Transverse colon (tissue), 4 donors: ENCODE data around the gene MUC5B. TPM values are rescaled to one million over a fixed set of nuclear protein-coding genes. Genes with fewer than 3 reads are reported as not detected.

Experiments
- DNase-seq: peaks from one replicate; pipeline ENCODE4 v3.0.0-alpha.2; 2019
- H3K27ac ChIP-seq, 4 donors: fragments of 200-600 bp; sonication (generic); 2 replicates each; pipeline ENCODE4 v1.5.1; 2016 to 2018; ENCODE audit warnings: inconsistent platforms in 4 of 4
- H3K27me3 ChIP-seq: fragments of 200-600 bp; sonication (generic); 2 replicates; pipeline ENCODE4 v1.5.1; 2017; ENCODE audit warnings: inconsistent platforms
- H3K36me3 ChIP-seq, 4 donors: fragments of 200-600 bp; sonication (generic); 2 replicates each; pipeline ENCODE4 v1.5.1; 2017 to 2019; ENCODE audit warnings: inconsistent platforms in 4 of 4
- H3K4me1 ChIP-seq, 4 donors: fragments of 200-600 bp; sonication (generic); 2 replicates each; pipeline ENCODE4 v1.5.1; 2017 to 2020; ENCODE audit warnings: inconsistent platforms in 4 of 4
- H3K4me3 ChIP-seq, 4 donors: fragments of 200-600 bp; sonication (generic); 1 replicate in 1 of 4; 2 replicates in 3 of 4; pipeline versions ENCODE4 v1.5.1 to v1.6.1; 2017 to 2019; ENCODE audit warnings: inconsistent platforms in 4 of 4
- H3K9me3 ChIP-seq, 2 donors: fragments of 200-600 bp; sonication (generic); 2 replicates each; pipeline ENCODE4 v1.5.1; 2017 to 2019; ENCODE audit warnings: inconsistent platforms in 2 of 2
- CTCF ChIP-seq, 5 experiments: fragments of 200-600 bp in 3 of 5; fragments of 450-650 bp in 2 of 5; sonication (generic) in 3 of 5; IDR thresholded peaks; 1 replicate in 2 of 5; 2 replicates in 3 of 5; pipeline ENCODE4 v1.5.1; 2016 to 2017; ENCODE audit warnings: antibody characterized with exemption in 5 of 5, inconsistent platforms in 3 of 5, mild to moderate bottlenecking in 2 of 5, moderate library complexity in 1 of 5
- EP300 ChIP-seq: sonication (generic); formaldehyde crosslinking; IDR thresholded peaks from one replicate; pipeline ENCODE4 v1.6.1; 2017; ENCODE audit warnings: antibody characterized with exemption, low read depth
- POLR2A ChIP-seq: fragments of 450-650 bp; IDR thresholded peaks from one replicate; pipeline ENCODE4 v1.6.1; 2016; ENCODE audit warnings: antibody characterized with exemption, mild to moderate bottlenecking, moderate library complexity
- POLR2AphosphoS5 ChIP-seq, 3 donors: sonication (generic); formaldehyde crosslinking; IDR thresholded peaks; one replicate each; pipeline ENCODE4 v1.6.1; 2016; ENCODE audit warnings: antibody characterized with exemption in 3 of 3
- WGBS, 2 donors: methylation state at CpG; one replicate each; pipeline ENCODE4 v1.1.5; 2018; ENCODE audit warnings: low coverage in 1 of 2; 5-methylcytosine and 5-hydroxymethylcytosine counted together
- in situ Hi-C, 4 donors: fragments of 200-750 bp; cut with MboI; loops; one replicate each; pipeline versions ENCODE4 v1.15.0 to v1.15.1; 2017; ENCODE audit warnings: low sequenced_read_pairs in 3 of 4, low pct_ligation_motif_present in 1 of 4, low pct_unique_long_range_greater_than_20kb in 1 of 4
- intact Hi-C: fragments of 100-400 bp; cut with DNase I; formaldehyde crosslinking; loops from one replicate; pipeline ENCODE4 v1.15.1; 2023; ENCODE audit warnings: low total_unique reads
- total RNA-seq, 4 donors: library from RNA; depleted of rRNA; stranded (reverse); fragments of >200 nt; gene quantifications; one replicate each; pipeline ENCODE4 v1.1.0, GENCODE V29; 2016

MUC5B gene
- total RNA-seq, 4 donors from 2014 or later = 58.0 to 825 (median 85.6) TPM

DNA sequence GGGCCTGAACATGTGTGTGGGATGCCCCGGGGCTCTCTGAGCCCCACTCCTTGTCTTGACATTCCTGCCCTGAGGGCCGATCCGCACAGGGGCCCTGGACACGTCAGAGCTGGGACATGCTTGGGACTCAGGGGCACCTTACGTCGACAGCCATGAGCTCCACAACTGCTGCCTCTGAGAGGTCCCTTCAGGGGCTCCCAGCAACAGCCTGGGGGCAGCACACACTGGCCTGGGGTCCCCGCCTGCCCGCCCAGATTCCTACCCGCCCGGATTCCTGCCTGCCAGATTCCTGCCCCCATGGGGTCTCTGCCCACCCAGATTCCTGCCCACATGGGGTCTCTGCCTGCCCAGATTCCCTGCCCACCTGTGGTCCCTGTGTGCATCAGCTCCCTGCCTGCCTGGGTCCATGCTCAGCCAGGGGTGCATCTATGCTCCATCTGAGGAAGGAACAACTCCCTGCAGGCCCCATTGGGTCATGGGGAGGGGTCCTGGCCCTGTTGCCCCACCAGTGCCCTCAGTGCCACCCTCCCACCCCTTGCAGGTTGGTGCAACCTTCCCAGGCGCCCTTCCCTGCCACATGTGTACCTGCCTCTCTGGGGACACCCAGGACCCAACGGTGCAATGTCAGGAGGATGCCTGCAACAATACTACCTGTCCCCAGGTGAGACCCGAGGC is 35.7 kb downstream of the MUC5B start:
- Histone ChIP-seq H3K4me1 (peaks cover 16 to 27% (median 18%) of the 10 kb centered on the region in 4 donors), H3K36me3 (no peaks in the 10 kb centered on the region), H3K9me3 (no peaks in the 10 kb centered on the region), H3K27me3 (no peaks in the 10 kb centered on the region), H3K27ac (no peak overlapping the region), H3K4me3 (no peak overlapping the region)
- intact Hi-C loops (no loop called here), in situ Hi-C loops (no loop called here)
- DNase-seq = no peak
- TF ChIP-seq CTCF (IDR thresholded peaks at IDR 0.05) = no peak
- TF ChIP-seq POLR2A = no peak
- TF ChIP-seq EP300 = no peak
- TF ChIP-seq POLR2AphosphoS5 (IDR thresholded peaks at IDR 0.05) = no peak
- 69% methylated on average over 6 of the region's 13 CpGs; no CpG with 5 or more reads in 1 of the 2 donors for WGBS, 2 donors

DNA sequence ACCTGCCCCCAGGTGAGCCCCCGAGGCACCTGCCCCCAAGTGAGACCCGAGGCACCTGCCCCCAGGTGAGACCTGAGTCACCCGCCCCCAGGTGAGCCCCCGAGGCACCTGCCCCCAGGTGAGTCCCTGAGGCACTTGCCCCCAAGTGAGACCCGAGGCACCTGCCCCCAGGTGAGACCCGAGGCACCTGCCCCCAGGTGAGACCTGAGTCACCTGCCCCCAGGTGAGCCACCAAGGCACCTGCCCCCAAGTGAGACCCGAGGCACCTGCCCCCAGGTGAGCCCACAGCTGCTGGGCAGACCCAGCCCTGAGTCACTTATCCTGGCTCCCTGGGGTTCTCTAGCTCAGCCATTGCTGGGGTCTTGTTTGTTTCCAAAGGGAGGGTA is 36.2 kb downstream of the MUC5B start:
- TF ChIP-seq EP300 (no peak), CTCF (IDR thresholded peaks at IDR 0.05) (no peak), POLR2A (no peak), POLR2AphosphoS5 (IDR thresholded peaks at IDR 0.05) (no peak)
- H3K4me1 ChIP-seq = peaks cover 17 to 27% (median 21%) of the 10 kb centered on the region in 4 donors
- 80% methylated on average over 1 of the region's 7 CpGs; no CpG with 5 or more reads in 1 of the 2 donors for WGBS, 2 donors
- no peaks in the 10 kb centered on the region for H3K27me3 ChIP-seq
- in situ Hi-C loops = no loop called here
- DNase-seq = no peak
- H3K27ac ChIP-seq = peak overlapping the region in 1 of 4 donors; percentile 19
- no peaks in the 10 kb centered on the region for H3K9me3 ChIP-seq
- no peak overlapping the region for H3K4me3 ChIP-seq
- intact Hi-C loops = no loop called here
- H3K36me3 ChIP-seq = no peaks in the 10 kb centered on the region

DNA sequence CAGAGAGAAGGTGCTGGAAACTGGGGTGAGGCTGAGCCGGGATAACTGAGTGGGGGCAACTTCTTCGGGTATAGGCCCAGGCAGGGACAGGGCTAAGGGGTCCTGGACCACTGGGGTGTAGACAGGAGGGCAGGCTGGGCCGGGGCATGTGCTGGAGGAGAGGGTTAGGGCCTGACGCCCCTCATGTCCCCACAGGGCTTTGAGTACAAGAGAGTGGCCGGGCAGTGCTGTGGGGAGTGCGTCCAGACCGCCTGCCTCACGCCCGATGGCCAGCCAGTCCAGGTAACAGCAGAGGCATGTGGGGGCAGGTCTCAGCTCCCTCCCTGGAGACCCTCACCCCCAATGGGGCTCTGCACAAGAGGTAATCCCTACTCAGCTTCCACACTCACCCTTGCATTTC is 36.7 kb downstream of the MUC5B start:
- no peaks in the 10 kb centered on the region for H3K9me3 ChIP-seq
- 81 to 100% methylated on average over 2 to 9 of the region's 9 CpGs for WGBS, 2 donors
- intact Hi-C loops = no loop called here
- H3K27me3 ChIP-seq = no peaks in the 10 kb centered on the region
- TF ChIP-seq EP300 (no peak), POLR2AphosphoS5 (IDR thresholded peaks at IDR 0.05) (no peak), POLR2A (no peak), CTCF (IDR thresholded peaks at IDR 0.05) (no peak)
- no peak for DNase-seq
- no peak overlapping the region for H3K4me3 ChIP-seq
- H3K27ac ChIP-seq = peak overlapping the region in 1 of 4 donors; percentile 19
- peaks cover 17 to 27% (median 21%) of the 10 kb centered on the region in 4 donors for H3K4me1 ChIP-seq
- no peaks in the 10 kb centered on the region for H3K36me3 ChIP-seq
- in situ Hi-C loops = no loop called here

DNA sequence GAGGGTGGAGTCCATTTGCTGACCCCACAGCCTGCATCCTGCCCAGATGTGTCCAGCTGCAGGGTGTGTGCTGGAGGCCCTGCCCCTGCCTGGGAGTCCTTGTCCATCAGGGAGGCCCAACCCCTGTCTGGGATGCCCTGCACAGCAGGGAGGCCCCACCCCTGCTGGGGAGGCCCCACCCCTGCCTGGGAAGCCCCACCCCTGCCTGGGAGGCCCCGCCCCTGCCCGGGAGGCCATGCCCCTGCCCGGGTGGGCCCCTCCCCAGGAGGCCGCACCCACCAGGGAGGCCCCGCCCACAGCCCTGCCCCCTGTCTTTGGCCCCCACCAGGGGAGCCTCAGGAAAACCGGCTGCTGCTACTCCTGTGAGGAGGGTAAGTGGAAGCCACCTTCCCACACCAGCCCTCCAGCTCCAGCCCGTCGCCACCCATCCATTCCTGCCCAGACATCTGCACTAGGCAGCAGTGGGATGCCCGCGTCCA is 37.2 kb downstream of the MUC5B start:
- Histone ChIP-seq H3K27me3 (no peaks in the 10 kb centered on the region), H3K36me3 (no peaks in the 10 kb centered on the region), H3K4me1 (peaks cover 17 to 27% (median 21%) of the 10 kb centered on the region in 4 donors), H3K4me3 (no peak overlapping the region), H3K27ac (peak overlapping the region in 1 of 4 donors; percentile 41), H3K9me3 (no peaks in the 10 kb centered on the region)
- intact Hi-C loops = no loop called here
- TF ChIP-seq POLR2AphosphoS5 (IDR thresholded peaks at IDR 0.05) = no peak
- in situ Hi-C loops = no loop called here
- peak; percentile 73 for DNase-seq
- WGBS, 2 donors = 88% methylated on average over 4 of the region's 10 CpGs; no CpG with 5 or more reads in 1 of the 2 donors
